Measurements from ENCODE around the gene TMEM165.

TMEM165 gene

GRCh38 chr4:55435141-55435841, 39.5 kb downstream of the TMEM165 start:
- Histone ChIP-seq H3K4me3 (ENCODE audit: low read length, poor library complexity, severe bottlenecking) (no peak overlapping the region), H3K36me3 (ENCODE audit: insufficient read depth, low read length) (peaks cover 31% of the 10 kb centered on the region; the same call in 1 of the 2 replicates), H3K79me2 (ENCODE audit: insufficient read depth, low read length) (no peaks in the 10 kb centered on the region), H3K9me3 (ENCODE audit: insufficient read depth, low read depth, low read length) (no peaks in the 10 kb centered on the region), H3K9ac (ENCODE audit: low read depth, low read length, poor library complexity, severe bottlenecking) (no peak overlapping the region), H3K4me1 (ENCODE audit: insufficient read depth, low read length, poor library complexity, severe bottlenecking) (peaks cover 10% of the 10 kb centered on the region), H4K20me1 (ENCODE audit: insufficient read depth, low read length, poor library complexity, severe bottlenecking) (no peaks in the 10 kb centered on the region), H3F3A (ENCODE audit: low read depth) (no peaks in the 10 kb centered on the region), H2AFZ (ENCODE audit: low read length) (no peak overlapping the region), H3K27me3 (ENCODE audit: insufficient read depth, low read length, poor library complexity, severe bottlenecking) (no peaks in the 10 kb centered on the region), H3K9me2 (replicated peaks; ENCODE audit: low read depth, low read length) (no peaks in the 10 kb centered on the region), H3K4me2 (ENCODE audit: low read depth, low read length, poor library complexity, severe bottlenecking) (no peak overlapping the region)
- TF ChIP-seq CTCF (conservative IDR thresholded peaks at IDR 0.05; ENCODE audit: low read length) (peak; percentile 44), EZH2phosphoT487 (IDR thresholded peaks at IDR 0.05; ENCODE audit: borderline replicate concordance) (no peak)

GRCh38 chr4:55437356-55437796, 41.6 kb downstream of the TMEM165 start:
- Histone ChIP-seq H3K9ac (ENCODE audit: low read depth, low read length, poor library complexity, severe bottlenecking) (no peak overlapping the region), H2AFZ (ENCODE audit: low read length) (no peak overlapping the region), H3K4me3 (ENCODE audit: low read length, poor library complexity, severe bottlenecking) (no peak overlapping the region), H3K9me2 (replicated peaks; ENCODE audit: low read depth, low read length) (no peaks in the 10 kb centered on the region), H3K4me1 (ENCODE audit: insufficient read depth, low read length, poor library complexity, severe bottlenecking) (peaks cover 10% of the 10 kb centered on the region), H3K9me3 (ENCODE audit: insufficient read depth, low read depth, low read length) (no peaks in the 10 kb centered on the region), H3F3A (ENCODE audit: low read depth) (no peaks in the 10 kb centered on the region), H3K27me3 (ENCODE audit: insufficient read depth, low read length, poor library complexity, severe bottlenecking) (no peaks in the 10 kb centered on the region), H3K36me3 (ENCODE audit: insufficient read depth, low read length) (peaks cover 23% of the 10 kb centered on the region; the same call in 1 of the 2 replicates), H4K20me1 (ENCODE audit: insufficient read depth, low read length, poor library complexity, severe bottlenecking) (no peaks in the 10 kb centered on the region), H3K4me2 (ENCODE audit: low read depth, low read length, poor library complexity, severe bottlenecking) (no peak overlapping the region), H3K79me2 (ENCODE audit: insufficient read depth, low read length) (no peaks in the 10 kb centered on the region)
- TF ChIP-seq EZH2phosphoT487 (IDR thresholded peaks at IDR 0.05; ENCODE audit: borderline replicate concordance): no peak
- no peak for TF ChIP-seq CTCF (conservative IDR thresholded peaks at IDR 0.05; ENCODE audit: low read length)

- Histone ChIP-seq H3F3A (ENCODE audit: low read depth) (no peaks in the 10 kb centered on the region), H3K4me1 (ENCODE audit: insufficient read depth, low read length, poor library complexity, severe bottlenecking) (peaks cover 10% of the 10 kb centered on the region), H3K9me2 (replicated peaks; ENCODE audit: low read depth, low read length) (no peaks in the 10 kb centered on the region), H3K4me3 (ENCODE audit: low read length, poor library complexity, severe bottlenecking) (no peak overlapping the region), H4K20me1 (ENCODE audit: insufficient read depth, low read length, poor library complexity, severe bottlenecking) (no peaks in the 10 kb centered on the region), H3K36me3 (ENCODE audit: insufficient read depth, low read length) (peaks cover 20% of the 10 kb centered on the region; the same call in 1 of the 2 replicates), H3K4me2 (ENCODE audit: low read depth, low read length, poor library complexity, severe bottlenecking) (no peak overlapping the region), H2AFZ (ENCODE audit: low read length) (no peak overlapping the region), H3K9me3 (ENCODE audit: insufficient read depth, low read depth, low read length) (no peaks in the 10 kb centered on the region), H3K9ac (ENCODE audit: low read depth, low read length, poor library complexity, severe bottlenecking) (no peak overlapping the region), H3K79me2 (ENCODE audit: insufficient read depth, low read length) (no peaks in the 10 kb centered on the region), H3K27me3 (ENCODE audit: insufficient read depth, low read length, poor library complexity, severe bottlenecking) (no peaks in the 10 kb centered on the region)
- TF ChIP-seq CTCF (conservative IDR thresholded peaks at IDR 0.05; ENCODE audit: low read length): no peak
- no peak for TF ChIP-seq EZH2phosphoT487 (IDR thresholded peaks at IDR 0.05; ENCODE audit: borderline replicate concordance)
These were observed 42.1 kb downstream of the TMEM165 start for GRCh38 chr4:55437823-55438222.
